Bronchial epithelial cell (primary cell): ENCODE data around the gene UBE2V1. TPM values are rescaled to one million over a fixed set of nuclear protein-coding genes. Genes with fewer than 3 reads are reported as not detected.

Source experiments
- DNase-seq: peaks from one replicate; pipeline ENCODE4 v3.0.0-alpha.2; 2010; ENCODE audit warnings: low read depth
- FAIRE-seq: peaks from 2 replicates; lab custom pipeline; 2011; peaks lifted over from hg19 to GRCh38; lab: Jason Lieb, UNC
- H3K27me3 ChIP-seq: 2 replicates; pipeline ENCODE4 v1.5.1; 2011; ENCODE audit warnings: low read length; ENCODE audit not compliant: control insufficient read depth, insufficient read depth
- H3K36me3 ChIP-seq: 2 replicates; pipeline ENCODE4 v1.5.1; 2011; ENCODE audit warnings: low read length; ENCODE audit not compliant: control insufficient read depth, insufficient read depth
- H3K4me3 ChIP-seq: 2 replicates; pipeline ENCODE4 v1.5.1; 2011; ENCODE audit warnings: mild to moderate bottlenecking, low read depth, low read length, control low read depth
- CTCF ChIP-seq: IDR thresholded peaks from 2 replicates; pipeline ENCODE4 v1.5.1; 2011; ENCODE audit warnings: mild to moderate bottlenecking, moderate library complexity, low read length, control low read depth, inconsistent platforms; ENCODE audit not compliant: insufficient read depth, severe bottlenecking
- total RNA-seq: library from RNA; depleted of rRNA; stranded (reverse); fragments of >200 nt; gene quantifications from 2 replicates; pipeline ENCODE4 v1.2.1, GENCODE V29; 2014

The UBE2V1 gene
- total RNA-seq, 1 donor from 2014 or later: 18.4 TPM

DNA sequence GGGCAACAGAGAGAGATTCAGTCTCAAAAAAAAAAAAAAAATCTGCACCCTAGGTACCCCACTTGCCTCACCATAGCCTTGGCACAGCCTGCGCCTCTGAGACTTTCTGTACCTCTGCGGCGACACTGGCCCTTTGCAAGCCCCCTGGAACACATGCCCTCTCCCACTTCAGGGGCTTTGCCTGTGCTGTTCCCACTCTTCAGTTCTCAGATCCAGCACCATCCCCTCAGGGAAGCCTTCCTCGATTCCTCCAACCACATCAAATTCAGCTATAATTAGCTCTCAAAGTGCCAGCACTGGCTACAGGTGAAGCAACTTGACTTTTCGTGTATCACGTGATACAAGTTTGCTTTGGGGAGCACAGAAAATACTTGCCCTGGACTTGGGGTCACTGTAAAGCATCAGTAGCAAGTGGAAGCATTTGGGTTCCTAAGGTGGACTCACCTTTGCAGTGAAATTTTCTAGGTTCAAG is 2.1 kb upstream of the UBE2V1 start:
- FAIRE-seq (no peak), DNase-seq (no peak)
- TF ChIP-seq CTCF: no peak
- peak overlapping the region; percentile 31 for H3K4me3 ChIP-seq
- no peaks in the 10 kb centered on the region for H3K27me3 ChIP-seq
- no peaks in the 10 kb centered on the region for H3K36me3 ChIP-seq

GRCh38 chr20:50113420-50114224 is 672 bp upstream of the UBE2V1 start:
- no peak for TF ChIP-seq CTCF
- Histone ChIP-seq H3K4me3 (peak overlapping the region; percentile 74), H3K27me3 (no peaks in the 10 kb centered on the region), H3K36me3 (no peaks in the 10 kb centered on the region)
- DNase-seq: no peak
- FAIRE-seq: no peak

DNA sequence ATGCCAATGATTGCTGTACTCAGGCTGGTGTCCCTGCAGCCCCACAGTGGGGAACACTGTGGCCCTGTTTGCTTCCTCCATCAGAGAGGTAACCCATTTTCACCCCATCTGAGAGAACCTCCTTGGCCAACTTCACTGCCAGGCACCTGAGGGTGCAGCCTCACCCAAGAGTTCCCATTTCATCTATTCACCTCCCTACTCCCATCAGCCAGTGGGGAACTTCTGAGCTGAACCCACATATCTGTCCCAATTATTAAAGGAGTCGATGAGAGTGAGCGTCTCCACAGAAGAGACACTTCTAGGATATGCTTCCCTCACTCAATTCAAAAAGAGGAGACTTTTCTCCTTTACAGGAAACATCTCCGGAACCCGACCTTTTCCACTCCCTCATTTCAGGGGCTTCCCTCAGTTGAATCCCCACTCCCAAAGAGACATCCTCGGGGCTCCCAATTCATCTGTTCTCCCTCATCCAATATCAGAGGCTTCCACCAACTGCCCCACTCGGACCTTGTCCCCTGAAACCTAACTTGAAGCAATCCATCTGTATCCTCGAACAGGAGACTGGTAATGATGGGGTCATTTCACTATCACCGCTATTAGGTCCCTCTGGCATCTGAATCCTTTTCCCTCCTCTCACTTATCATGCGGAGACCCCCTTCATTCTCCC is 988 bp downstream of the UBE2V1 start:
- Histone ChIP-seq H3K27me3 (no peaks in the 10 kb centered on the region), H3K36me3 (peaks cover 3% of the 10 kb centered on the region), H3K4me3 (peak overlapping the region; percentile 74)
- FAIRE-seq (no peak), DNase-seq (no peak)
- TF ChIP-seq CTCF: no peak

GRCh38 chr20:50111120-50111828 is 1.7 kb downstream of the UBE2V1 start:
- no peak for TF ChIP-seq CTCF
- FAIRE-seq: no peak
- H3K36me3 ChIP-seq: peaks cover 4% of the 10 kb centered on the region
- H3K4me3 ChIP-seq: peak overlapping the region; percentile 74
- H3K27me3 ChIP-seq: no peaks in the 10 kb centered on the region
- peak; percentile 79 for DNase-seq

GRCh38 chr20:50110141-50111047 is 2.6 kb downstream of the UBE2V1 start:
- Histone ChIP-seq H3K36me3 (peaks cover 4% of the 10 kb centered on the region), H3K4me3 (no peak overlapping the region), H3K27me3 (no peaks in the 10 kb centered on the region)
- no peak for TF ChIP-seq CTCF
- FAIRE-seq (no peak), DNase-seq (peak; percentile 66)
